C4-2B (cell line): Measurements from ENCODE around the gene GPR108.

ENCODE experiments used
- CTCF ChIP-seq: fragments of 450-650 bp; conservative IDR thresholded peaks from 2 replicates; pipeline ENCODE4 v1.5.1; 2017; ENCODE audit warnings: mild to moderate bottlenecking
- ZFX ChIP-seq: fragments of 450-650 bp; IDR thresholded peaks from 2 replicates; pipeline ENCODE4 v1.6.1; 2017

- TF ChIP-seq CTCF (no peak), ZFX (no peak)
Observed at GRCh38 chr19:6734096-6734696, 3.2 kb downstream of the GPR108 start.
